ENCODE measurements around the gene GGNBP2.

- TF ChIP-seq CTCF (IDR thresholded peaks at IDR 0.05) (no peak), POLR2A (IDR thresholded peaks at IDR 0.05; ENCODE audit: low read depth) (no peak), EP300 (IDR thresholded peaks at IDR 0.05) (no peak), POLR2AphosphoS5 (IDR thresholded peaks at IDR 0.05) (no peak)
These were observed 80.5 kb downstream of the GGNBP2 start for GRCh38 chr17:36625188-36625587.

Measured in esophagus muscularis mucosa (tissue), 4 donors.